Stimulated activated CD4-positive, alpha-beta T cell treated with anti-CD3 and anti-CD28 coated beads, Interleukin-1b, Interleukin-23, amount 100 ng/mL, for 24 hours (primary cell): ENCODE data around the gene SLC1A1.
"Not testable (repeated sequence)": the region's sequence is repeated elsewhere in the genome, so short reads cannot be mapped to it uniquely, and the experiment has no call there.

Experiments used
- DNase-seq, 4 experiments: peaks; one replicate each; pipeline ENCODE4 v3.0.0-alpha.2; 2020; ENCODE audit warnings: low read depth in 4 of 4, low spot score in 1 of 4

Gene SLC1A1

DNA sequence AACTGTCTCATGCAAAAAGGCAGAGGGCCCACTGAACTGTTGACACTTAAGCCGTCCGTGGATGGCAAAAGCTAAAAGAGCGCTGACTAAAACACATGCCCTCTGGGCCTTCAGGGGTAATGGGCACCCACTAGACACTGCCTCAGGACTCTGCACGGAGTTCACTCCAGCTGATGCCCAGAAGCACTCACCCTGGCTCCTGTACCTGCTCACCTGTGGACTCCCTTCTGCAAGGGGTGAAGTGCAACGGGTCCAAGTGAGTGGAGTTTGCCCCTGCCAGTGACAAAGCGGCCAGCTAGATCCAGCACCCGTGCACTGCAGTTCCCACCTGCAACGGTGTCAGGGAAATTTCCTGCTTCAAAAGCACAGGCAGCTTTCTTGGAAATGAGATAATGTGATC is 50.2 kb downstream of the SLC1A1 start:
- DNase-seq: no peak

DNA sequence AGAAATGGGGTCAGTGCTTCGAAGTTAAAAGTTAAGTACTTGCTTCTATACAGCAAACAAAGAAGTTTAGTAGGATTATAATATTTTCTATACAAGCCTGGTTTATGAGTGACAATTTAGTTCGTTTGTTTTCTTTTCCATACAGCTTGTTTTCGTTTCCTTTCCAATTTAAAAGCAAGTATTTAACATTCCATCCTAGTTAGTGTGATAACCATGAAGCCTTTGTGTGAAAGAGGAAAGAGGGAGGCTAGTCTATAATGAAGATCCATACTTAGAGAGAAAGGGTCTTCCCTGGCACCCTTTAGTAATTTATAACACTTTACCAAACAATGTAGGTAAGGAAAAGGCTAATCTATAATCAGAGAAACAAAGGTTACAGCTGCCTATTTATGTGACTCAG is 51.0 kb downstream of the SLC1A1 start:
- DNase-seq: no peak

DNA sequence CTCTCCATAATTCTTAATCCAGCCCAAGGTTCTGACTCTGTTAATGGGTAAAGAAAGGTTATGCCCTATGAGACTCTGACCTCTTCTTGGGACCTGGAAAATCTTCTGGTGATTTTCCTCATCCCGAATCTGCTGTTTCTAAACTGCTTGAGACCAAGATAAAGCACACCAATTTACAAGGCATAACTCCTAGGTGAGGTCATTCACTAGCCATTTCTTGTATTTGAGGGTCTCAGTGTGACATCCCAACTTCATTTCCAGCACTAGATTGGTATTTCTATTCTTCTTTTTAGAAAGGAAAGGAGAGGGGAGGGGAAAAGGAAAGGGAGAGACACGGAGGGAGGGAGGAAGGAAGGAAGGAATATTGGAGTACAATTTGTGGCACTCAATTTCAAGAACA is 51.6 kb downstream of the SLC1A1 start:
- no peak for DNase-seq

DNA sequence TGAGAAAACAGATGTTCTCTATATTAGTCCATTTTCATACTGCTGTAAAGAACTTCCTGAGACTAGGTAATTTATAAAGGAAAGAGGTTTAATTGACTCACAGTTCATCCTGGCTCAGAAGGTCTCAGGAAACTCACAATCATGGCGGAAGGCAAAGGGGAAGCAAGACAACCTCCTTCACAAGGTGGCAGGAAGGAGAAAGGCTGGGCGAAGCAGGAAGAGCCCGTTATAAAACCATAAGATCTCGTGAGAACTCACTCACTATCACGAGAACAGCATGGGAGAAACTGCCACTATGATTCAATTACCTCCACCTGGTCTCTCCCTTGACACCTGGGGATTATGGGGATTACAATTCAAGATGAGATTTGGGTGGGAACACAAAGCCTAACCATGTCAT is 54.4 kb downstream of the SLC1A1 start:
- not testable (repeated sequence) for DNase-seq

DNA sequence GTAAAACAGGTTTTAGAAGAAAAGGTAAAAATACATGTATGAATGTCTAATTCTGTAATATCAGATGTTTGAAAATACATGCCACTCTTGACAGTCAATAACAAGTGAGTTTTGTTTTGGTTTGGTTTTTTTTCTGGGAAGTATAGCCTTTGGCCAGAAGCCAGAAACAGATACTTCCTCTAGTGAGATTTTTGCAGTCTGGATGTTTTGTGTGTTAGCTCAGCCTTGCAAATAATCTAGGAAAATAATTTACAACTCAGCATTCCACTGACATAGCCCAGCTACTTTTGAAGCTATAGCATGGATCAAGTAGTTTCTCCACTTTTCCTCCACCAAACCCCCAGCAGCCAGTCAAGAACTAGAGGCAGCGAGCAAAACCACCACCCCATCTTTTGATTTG is 56.7 kb downstream of the SLC1A1 start:
- DNase-seq: no peak

DNA sequence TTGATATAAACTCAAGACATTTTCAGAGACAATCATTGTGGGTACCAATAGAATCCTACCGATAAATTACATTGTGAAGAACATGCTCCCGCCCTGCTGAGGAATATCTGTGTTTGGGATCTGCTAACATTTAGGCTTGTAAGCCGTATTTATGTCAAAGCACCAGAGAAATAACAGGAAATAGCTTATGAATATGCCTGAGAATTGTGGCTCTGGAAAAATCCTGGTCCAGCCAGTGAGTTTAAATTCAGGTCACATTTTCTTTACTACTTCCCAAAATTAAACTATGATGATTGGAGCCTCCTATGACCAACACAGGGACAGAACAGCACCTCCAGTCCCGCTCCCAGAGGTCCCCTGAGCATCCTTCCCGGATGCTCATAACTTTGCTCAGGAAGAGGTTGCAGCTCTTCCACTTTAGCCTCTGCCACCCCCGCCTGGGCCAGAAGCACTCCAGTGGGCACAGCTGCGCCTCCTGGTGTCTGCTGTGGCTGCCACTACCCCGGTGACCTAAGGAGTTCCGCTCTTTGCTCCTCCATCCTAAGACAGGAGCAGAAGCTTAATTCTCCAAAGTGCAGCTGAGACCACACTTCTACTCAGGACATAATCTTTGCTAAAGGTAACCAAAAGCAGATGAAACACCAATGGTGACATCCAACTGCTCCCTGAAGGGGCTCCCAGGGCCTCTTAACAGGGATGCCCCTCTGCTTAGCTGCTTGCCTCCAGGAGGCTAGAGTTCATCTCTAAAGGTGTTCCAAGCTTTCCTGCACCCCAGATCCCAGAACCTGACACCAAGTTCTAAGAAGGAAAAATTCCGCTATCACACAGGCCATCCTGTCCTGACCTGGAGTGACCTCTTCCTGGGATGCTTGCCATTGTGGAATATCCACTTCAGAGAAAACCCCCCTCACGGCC is 58.8 kb downstream of the SLC1A1 start:
- DNase-seq: no peak

DNA sequence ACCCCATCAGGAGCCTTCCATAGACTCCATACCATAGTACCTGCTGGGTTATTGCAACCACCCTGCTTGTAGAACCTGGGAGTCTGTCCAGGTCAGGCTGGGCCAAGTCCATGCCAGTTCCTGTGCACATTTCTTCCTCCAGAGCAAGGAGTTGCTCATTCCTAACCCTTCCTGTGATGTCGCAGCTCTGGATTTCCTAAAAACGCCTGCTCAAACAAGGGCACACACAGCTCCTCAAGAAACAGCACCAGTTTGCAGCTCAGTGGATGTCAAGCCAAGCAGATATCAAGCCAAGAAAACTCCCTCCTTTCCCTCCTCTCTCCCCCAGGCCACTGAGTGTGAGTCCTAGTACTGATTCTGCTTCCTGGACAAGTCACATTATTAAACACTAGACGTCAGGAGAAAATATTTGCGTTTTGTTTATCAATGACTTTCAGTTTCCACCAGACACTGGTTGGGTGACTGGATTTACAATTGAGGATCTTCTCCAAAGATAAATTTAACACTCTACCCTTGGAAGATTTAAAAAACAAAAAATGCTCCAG is 59.6 kb downstream of the SLC1A1 start:
- no peak for DNase-seq

DNA sequence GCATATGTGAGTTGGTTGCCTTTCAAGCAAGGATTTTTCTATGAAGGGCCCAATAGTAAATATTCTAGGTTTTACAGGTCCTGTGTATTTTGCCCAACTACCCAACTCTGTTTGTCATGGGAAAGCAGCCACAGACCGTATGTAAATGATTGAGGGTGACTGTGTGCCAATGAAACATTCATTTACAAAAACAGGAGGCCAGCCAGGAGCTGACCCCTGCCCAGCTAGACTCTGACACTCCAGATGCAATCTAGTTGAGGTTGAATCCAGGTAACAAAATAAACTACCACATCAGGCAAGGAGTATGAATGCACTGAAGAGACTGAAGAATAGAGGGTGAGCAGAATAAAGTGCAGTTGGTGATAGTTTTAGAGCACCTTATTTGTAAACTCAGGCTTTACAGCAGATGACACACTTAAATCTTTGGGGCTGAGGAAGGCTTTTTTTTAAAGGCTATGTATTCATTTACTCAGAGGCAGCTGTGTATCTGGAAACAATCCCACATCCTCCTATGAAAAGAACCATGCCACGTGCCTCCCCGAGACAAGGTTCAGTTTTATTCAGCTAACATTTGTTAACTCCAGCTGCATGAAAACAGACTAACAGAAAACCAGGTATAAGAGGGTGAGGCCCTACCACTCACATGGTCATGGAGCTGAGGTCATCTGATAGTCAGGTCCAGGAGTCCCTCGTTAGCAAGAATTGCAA is 60.7 kb downstream of the SLC1A1 start:
- DNase-seq: no peak

DNA sequence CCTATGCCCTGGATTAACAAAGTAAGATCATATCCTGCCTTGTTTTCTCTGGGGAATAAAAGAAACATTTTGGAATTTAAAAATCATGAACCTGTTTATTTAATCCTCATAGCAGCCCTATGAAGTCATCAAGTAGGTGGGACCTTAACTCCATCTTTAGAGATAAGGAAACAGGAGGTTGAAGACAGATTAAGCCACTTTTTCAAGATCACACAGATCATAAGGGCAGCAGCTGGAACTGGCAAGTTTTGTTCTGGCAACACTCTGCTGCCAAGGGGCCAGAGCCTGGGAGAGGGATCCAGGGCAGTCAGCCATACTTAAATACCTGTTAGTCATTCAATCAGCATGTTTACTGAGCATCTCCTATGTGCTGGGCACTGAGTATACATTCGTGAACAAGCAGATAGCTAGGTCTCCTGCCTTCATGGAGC is 63.7 kb downstream of the SLC1A1 start:
- DNase-seq: no peak

DNA sequence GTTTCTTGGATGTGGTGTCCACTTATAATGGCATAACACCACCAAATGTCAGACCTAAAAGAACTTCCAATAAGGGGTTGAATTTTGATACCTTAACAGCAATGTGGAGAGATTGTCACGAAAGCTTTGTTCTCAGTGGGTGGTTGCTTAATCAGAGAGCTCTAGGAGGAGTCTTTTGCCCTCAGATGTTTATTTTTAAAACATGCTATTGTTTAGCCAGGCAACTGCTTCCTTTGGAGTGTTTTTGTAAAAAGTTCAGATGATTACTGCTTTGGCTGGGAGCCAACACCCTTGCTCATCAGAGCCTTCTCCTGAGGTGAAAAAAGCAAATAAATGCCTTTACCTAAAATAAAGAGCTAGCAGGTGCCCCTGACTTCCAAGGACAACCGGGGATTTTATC is 65.0 kb downstream of the SLC1A1 start:
- DNase-seq: no peak

DNA sequence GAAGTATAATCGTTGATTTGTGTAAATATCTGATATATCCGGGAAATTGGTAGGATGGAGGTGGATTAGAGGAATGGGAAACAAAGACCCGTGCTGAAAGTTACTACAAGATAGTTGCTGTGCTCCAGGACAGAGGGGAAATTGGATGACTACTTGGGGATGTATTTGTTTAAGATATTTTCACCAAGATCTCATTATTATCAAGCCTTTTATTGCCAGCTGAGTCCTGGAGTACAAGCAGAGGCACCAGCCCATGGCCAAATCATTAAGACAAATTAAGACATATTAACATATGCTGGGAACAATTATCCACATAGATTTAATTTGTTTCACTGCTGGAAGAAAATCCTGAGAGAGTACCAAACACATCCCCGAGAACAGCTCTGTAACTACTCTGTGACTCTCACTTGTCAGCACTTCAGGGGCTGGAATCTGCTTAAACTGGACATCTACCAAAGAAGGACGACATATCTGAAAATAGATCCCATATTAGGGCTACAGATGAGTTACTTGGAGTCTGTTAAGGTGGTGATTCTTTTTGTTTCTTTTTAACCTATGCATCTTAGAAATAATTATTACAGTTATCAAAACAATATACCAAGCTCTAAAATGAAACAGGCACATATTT is 68.2 kb downstream of the SLC1A1 start:
- DNase-seq: no peak

DNA sequence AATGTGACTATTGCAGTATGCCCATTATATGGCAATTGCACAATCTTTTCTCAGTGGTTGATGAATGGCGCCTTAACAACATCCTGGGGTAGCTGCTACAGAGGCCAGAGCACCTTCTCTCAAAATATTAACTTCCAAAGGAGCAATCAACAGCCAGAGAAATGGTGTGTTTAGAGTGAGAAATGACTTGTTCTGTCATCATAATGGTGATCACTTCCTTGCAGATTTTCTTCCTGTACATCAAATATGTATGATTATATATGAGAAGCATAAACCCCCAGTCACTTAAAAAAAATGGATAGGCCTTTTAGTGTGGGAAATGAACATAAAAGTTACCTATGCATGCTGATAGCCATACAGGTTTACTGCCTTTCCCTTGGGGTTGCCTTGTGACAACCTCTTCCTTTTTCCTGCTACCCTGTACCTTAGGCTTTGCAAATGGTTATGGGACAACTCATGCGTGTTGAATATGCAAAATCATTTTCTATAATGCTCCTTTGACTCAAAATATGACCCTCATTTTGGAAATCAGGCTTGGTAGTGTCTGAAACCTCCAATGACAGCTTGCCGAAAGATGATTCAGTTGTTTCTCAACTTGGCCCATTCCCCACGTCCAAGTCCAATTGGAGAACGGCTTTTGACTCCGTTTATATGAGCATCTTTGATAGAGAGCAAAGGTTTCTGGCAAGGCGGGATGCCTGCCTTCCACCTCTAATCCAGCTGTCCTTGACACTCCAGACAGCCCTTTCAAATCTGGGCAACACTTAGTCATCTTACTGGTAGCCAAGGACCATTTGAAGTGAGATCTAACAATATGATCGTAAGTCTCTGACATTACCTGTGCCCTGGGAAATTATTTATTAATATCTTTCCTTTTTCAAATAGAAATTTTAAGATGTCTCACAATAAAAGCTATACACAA is 69.3 kb downstream of the SLC1A1 start:
- no peak for DNase-seq

DNA sequence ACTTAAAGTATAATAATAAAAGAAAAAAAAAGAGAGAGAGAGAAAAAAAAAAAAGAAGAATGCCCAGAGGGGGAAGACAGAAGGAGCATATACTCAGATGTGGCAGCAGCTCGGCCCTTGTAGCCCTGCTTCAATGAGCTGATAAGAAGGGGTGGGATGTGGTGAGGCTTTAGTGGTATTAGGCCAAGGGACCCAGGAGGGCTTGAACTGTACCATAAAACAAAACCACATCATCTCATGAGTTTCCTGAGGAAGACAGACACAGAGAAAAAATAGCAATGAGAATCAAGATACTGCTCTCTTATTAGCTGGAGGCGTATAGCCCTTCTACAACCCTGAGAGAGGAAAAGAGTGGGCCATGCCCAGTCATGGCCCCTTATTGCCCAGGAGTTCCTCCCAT is 72.8 kb downstream of the SLC1A1 start:
- DNase-seq: no peak

DNA sequence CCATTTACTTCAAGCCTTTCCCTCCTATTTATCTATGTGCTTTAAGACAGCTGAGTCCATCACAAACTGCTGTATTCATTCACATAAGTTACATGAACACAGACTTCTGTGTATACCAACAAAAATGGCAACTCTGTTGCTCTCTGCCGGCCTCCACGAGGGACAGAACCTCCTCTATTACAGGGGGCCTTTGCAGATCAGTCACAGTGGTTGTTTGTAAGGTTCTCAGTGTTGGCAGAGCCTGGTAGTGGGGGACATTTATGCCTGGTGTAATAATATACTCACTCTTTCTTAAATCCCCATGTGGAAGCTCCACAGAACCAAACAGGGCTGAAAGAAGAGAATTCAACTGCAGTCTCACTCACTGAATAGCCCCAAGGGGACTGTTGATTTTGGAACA is 76.5 kb downstream of the SLC1A1 start:
- no peak for DNase-seq

DNA sequence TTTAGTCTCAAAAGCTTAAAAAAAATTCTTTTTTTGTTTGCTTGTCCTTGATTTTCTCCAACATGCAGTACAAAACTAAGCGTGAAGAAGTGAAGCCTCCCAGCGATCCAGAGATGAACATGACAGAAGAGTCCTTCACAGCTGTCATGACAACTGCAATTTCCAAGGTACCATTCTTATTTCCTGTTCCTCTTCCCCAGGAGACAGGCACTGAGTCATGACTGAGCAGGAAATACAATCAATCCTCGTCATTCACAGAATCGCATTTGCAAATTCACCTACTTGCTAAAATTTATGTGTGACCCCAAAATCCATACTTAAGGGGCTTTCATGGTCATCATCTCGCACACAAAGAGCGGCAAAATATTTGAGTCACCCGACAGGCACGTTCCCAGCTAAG is 77.3 kb downstream of the SLC1A1 start:
- DNase-seq: no peak

DNA sequence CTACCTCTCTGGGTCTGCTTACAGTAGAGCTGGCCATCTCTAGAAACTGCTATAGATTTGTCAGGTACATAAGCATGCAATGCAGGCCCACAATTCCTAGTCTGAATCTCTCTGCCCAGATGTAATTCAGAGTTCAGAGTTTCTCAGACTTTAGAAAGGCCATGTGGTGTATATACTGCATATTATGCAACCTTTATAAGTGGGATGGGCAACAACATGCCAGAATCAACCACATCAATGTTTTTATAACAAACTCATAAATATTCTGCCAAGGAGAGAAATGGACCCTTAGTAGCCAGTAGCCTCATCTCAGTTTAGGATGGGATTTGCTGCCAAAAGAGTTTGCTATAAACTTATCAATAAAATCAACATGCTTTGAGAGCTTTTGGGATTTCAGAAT is 78.8 kb downstream of the SLC1A1 start:
- DNase-seq: no peak

DNA sequence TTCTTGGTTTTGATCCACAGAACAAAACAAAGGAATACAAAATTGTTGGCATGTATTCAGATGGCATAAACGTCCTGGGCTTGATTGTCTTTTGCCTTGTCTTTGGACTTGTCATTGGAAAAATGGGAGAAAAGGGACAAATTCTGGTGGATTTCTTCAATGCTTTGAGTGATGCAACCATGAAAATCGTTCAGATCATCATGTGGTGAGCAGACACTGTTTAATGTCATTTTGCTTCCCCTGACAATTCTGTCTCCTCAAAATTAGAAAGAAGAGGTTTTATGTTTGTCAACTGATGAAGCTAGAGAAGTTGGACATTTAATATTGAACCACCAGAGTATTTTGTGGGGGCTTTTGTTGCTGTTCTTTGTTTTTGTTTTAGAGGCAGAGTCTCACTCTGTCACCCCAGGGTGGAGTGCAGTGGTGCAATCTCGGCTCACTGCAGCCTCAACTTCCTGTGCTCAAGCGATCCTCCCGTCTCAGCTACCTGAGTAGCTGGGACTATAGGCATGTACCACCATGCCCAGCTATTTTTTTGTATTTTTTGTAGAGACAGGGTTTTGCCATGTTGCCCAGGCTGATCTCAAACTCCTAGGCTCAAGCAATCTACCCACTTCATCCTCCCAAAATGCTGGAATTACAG is 82.0 kb downstream of the SLC1A1 start:
- DNase-seq: no peak

DNA sequence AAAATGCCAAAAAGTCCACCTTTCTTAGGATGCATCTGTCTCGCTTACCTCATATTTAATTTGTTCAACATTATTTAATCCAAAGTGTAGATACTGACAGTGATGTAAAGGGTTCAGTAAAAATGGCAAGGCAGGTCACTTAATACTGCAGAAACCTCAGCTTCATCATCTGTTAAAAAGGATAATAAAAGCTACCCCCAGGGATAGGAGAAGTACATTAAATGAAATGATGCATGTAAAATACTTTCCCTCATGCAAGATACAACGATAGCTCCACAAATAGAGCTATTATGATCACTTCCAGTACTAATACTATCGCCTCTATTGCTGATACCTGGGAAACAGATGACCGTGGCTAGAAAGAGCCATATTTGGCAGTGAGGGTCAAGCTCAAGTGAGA is 82.9 kb downstream of the SLC1A1 start:
- no peak for DNase-seq

DNA sequence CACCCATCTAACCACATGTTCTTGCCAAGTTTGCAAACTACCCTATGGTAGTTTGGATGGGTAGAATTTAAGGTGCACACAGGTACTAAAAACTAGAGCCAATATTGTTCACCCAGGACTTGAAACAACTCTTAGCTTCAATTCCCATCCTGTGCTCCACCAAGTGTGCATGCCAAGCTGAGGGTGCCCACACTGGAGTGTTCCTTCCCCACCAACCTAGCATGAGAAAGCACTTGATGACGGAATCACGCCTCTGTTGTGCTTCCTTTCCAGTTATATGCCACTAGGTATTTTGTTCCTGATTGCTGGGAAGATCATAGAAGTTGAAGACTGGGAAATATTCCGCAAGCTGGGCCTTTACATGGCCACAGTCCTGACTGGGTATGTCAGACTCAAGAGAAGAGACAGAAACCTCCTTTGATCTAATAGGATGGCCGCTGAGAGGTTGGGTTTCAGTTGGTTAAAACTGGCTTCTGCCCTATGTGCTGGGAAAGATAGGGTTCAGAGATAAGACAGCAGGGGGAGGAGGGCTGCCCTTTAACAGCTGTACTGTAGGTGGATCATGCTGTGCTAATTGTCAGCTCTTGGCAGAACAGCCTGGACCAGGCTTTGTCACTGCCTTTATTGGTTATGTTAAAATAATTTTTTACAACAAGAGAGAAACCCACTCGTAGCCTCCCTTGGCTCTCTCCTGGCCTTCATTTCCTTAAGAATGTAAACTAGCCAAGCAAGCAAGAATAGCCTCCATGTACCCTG is 83.5 kb downstream of the SLC1A1 start:
- DNase-seq: no peak
